ENCODE results near the gene NMNAT2. TPM values are rescaled to one million over a fixed set of nuclear protein-coding genes. Genes with fewer than 3 reads are reported as not detected.
"Not testable (repeated sequence)": the region's sequence is repeated elsewhere in the genome, so short reads cannot be mapped to it uniquely, and the experiment has no call there.

NMNAT2 gene
- total RNA-seq, 4 donors from 2014 or later: 0.20 to 0.48 (median 0.27) TPM; not detected in 1

- TF ChIP-seq EP300 (IDR thresholded peaks at IDR 0.05; ENCODE audit: low read depth) (no peak), CTCF (IDR thresholded peaks at IDR 0.05) (no peak), POLR2AphosphoS5 (IDR thresholded peaks at IDR 0.05) (peak in 1 of 3 donors; percentile 49), POLR2A (IDR thresholded peaks at IDR 0.05) (no peak)
- no peak overlapping the region for H3K27ac ChIP-seq
- in situ Hi-C loops (cut with MboI; ENCODE audit: low pct_ligation_motif_present in 1 of 4, low pct_unique_long_range_greater_than_20kb in 1 of 4, low sequenced_read_pairs in 3 of 4) (no loop called here), intact Hi-C loops (cut with DNase I; ENCODE audit: low total_unique reads) (no loop called here)
- no peak overlapping the region for H3K4me3 ChIP-seq
- no peaks in the 10 kb centered on the region for H3K4me1 ChIP-seq
- no peaks in the 10 kb centered on the region for H3K27me3 ChIP-seq
- 27 to 33% methylated on average over 1 to 2 of the region's 2 CpGs for WGBS, 2 donors (ENCODE audit: low coverage in 1 of 2)
- H3K9me3 ChIP-seq: no peaks in the 10 kb centered on the region
- DNase-seq: peak; percentile 30
- H3K36me3 ChIP-seq: no peaks in the 10 kb centered on the region
Measured at GRCh38 chr1:183432548-183432875, 14.3 kb upstream of the NMNAT2 start.

GRCh38 chr1:183431840-183432547, 13.8 kb upstream of the NMNAT2 start:
- TF ChIP-seq POLR2AphosphoS5 (IDR thresholded peaks at IDR 0.05): no peak
- TF ChIP-seq CTCF (IDR thresholded peaks at IDR 0.05): no peak
- no peak for TF ChIP-seq POLR2A (IDR thresholded peaks at IDR 0.05)
- TF ChIP-seq EP300 (IDR thresholded peaks at IDR 0.05; ENCODE audit: low read depth): no peak
- DNase-seq: no peak
- Histone ChIP-seq H3K4me1 (no peaks in the 10 kb centered on the region), H3K9me3 (no peaks in the 10 kb centered on the region), H3K27me3 (no peaks in the 10 kb centered on the region), H3K36me3 (no peaks in the 10 kb centered on the region), H3K4me3 (no peak overlapping the region), H3K27ac (no peak overlapping the region)
- intact Hi-C loops (cut with DNase I; ENCODE audit: low total_unique reads): no loop called here
- 76% methylated on average over 3 to 4 of the region's 4 CpGs for WGBS, 2 donors (ENCODE audit: low coverage in 1 of 2)
- in situ Hi-C loops (cut with MboI; ENCODE audit: low pct_ligation_motif_present in 1 of 4, low pct_unique_long_range_greater_than_20kb in 1 of 4, low sequenced_read_pairs in 3 of 4): no loop called here

GRCh38 chr1:183427591-183427990, 9.4 kb upstream of the NMNAT2 start:
- in situ Hi-C loops (cut with MboI; ENCODE audit: low pct_ligation_motif_present in 1 of 4, low pct_unique_long_range_greater_than_20kb in 1 of 4, low sequenced_read_pairs in 3 of 4); H3K4me1 ChIP-seq; intact Hi-C loops (cut with DNase I; ENCODE audit: low total_unique reads); DNase-seq; H3K36me3 ChIP-seq; H3K4me3 ChIP-seq; H3K27ac ChIP-seq; H3K9me3 ChIP-seq: not testable (repeated sequence)
- peaks cover 12% of the 10 kb centered on the region for H3K27me3 ChIP-seq
- WGBS, 2 donors (ENCODE audit: low coverage in 1 of 2): 46% methylated on average over 2 of the region's 3 CpGs; no CpG with 5 or more reads in 1 of the 2 donors

- TF ChIP-seq POLR2AphosphoS5 (IDR thresholded peaks at IDR 0.05) (no peak), CTCF (IDR thresholded peaks at IDR 0.05) (no peak), EP300 (IDR thresholded peaks at IDR 0.05; ENCODE audit: low read depth) (no peak), POLR2A (IDR thresholded peaks at IDR 0.05) (no peak)
- DNase-seq: no peak
- H3K27me3 ChIP-seq: peaks cover 33% of the 10 kb centered on the region
- H3K4me1 ChIP-seq: no peaks in the 10 kb centered on the region
- H3K9me3 ChIP-seq: no peaks in the 10 kb centered on the region
- H3K27ac ChIP-seq: no peak overlapping the region
- no peak overlapping the region for H3K4me3 ChIP-seq
- H3K36me3 ChIP-seq: no peaks in the 10 kb centered on the region
- in situ Hi-C loops (cut with MboI; ENCODE audit: low pct_ligation_motif_present in 1 of 4, low pct_unique_long_range_greater_than_20kb in 1 of 4, low sequenced_read_pairs in 3 of 4) (no loop called here), intact Hi-C loops (cut with DNase I; ENCODE audit: low total_unique reads) (no loop called here)
Measured at GRCh38 chr1:183424691-183425090, 6.5 kb upstream of the NMNAT2 start.

- H3K27me3 ChIP-seq: peaks cover 45% of the 10 kb centered on the region
- TF ChIP-seq POLR2A (IDR thresholded peaks at IDR 0.05) (no peak), EP300 (IDR thresholded peaks at IDR 0.05; ENCODE audit: low read depth) (no peak), POLR2AphosphoS5 (IDR thresholded peaks at IDR 0.05) (no peak), CTCF (IDR thresholded peaks at IDR 0.05) (no peak)
- no peak overlapping the region for H3K27ac ChIP-seq
- no peaks in the 10 kb centered on the region for H3K4me1 ChIP-seq
- no peak for DNase-seq
- in situ Hi-C loops (cut with MboI; ENCODE audit: low pct_ligation_motif_present in 1 of 4, low pct_unique_long_range_greater_than_20kb in 1 of 4, low sequenced_read_pairs in 3 of 4): no loop called here
- H3K4me3 ChIP-seq: no peak overlapping the region
- no peaks in the 10 kb centered on the region for H3K9me3 ChIP-seq
- whole genome bisulfite sequencing, 2 donors (ENCODE audit: low coverage in 1 of 2): 32 to 50% methylated on average over 1 of the region's 1 CpG
- H3K36me3 ChIP-seq: no peaks in the 10 kb centered on the region
- intact Hi-C loops (cut with DNase I; ENCODE audit: low total_unique reads): no loop called here
Measured at GRCh38 chr1:183423541-183423940, 5.4 kb upstream of the NMNAT2 start.

Data from transverse colon (tissue), 4 donors.